Stimulated activated CD8-positive, alpha-beta memory T cell treated with anti-CD3 and anti-CD28 coated beads, Interleukin-4, amount 100 ng/mL, for 1 hour (primary cell): ENCODE results near the gene EEPD1.
"Not testable (repeated sequence)": the region's sequence is repeated elsewhere in the genome, so short reads cannot be mapped to it uniquely, and the experiment has no call there.

Experiments used
- DNase-seq, 2 donors: peaks; one replicate each; pipeline ENCODE4 v3.0.0-alpha.2; 2020; ENCODE audit warnings: low read depth in 2 of 2, low spot score in 1 of 2

Gene EEPD1

DNA sequence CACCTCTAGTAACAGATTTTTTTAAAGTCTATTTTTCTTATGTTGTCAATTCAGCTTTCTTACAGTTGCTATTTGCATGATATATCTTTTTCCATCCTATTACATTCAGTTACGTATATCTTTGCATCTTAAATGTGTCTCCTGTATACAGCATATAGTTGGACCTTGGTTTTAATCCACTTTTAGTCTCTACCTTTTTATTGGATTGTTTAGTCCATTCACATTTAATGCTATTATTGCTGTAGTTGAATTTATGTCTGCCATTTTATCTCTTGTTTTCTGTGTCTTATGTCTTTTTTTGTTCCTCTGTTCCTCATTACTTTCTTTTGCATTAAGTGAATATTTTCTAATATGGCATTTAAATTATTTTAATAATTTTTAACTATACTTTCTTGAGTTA, 100.6 kb downstream of the EEPD1 start:
- no peak for DNase-seq

DNA sequence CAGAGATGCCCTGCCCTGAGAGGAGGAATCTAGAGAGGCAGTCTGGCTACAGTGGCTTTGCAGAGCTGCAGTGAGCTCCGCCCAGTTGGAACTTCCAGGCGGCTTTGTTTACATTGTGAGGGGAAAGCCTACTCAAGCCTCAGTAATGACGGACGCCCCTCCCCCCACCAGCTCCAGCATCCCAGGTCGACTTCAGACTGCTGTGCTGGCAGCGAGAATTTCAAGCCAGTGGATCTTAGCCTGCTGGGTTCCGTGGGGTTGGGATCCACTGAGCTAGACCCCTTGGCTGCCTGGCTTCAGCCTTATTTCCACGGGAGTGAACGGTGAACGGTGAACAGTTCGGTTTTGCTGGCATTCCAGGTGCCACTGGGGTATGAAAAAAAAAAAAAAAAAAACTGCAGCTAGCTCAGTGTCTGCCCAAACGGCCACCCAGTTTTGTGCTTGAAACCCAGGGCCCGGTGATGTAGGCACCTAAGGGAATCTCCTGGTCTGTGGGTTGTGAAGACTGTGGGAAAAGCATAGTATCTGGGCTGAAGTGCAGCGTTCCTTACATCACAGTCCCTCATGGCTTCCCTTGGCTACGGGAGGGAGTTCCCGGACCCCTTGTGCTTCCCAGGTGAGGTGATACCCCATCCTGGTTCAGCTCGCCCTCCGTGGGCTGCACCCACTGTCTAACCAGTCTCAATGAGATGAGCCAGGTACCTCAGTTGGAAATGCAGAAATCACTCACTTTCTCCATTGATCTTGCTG, 105.6 kb downstream of the EEPD1 start:
- not testable (repeated sequence) for DNase-seq

DNA sequence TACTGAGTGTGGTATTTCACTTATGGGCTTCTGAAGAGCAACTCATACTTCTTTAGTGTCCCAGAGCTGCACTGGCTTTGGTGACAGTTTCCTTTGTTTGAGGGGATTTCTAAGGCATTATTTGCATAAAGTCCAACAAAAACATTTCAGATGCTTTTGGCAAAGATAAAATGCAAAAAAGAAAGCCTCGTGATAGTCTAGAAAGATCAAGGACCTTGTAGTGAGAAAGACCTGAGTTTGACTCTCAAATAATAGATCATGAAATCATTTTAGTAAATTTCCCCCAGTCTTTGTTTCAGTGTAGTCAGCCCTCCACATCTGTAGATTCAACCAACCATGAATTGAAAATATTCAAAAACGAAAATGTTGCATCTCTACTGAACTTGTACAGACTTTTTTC, 107.4 kb downstream of the EEPD1 start:
- DNase-seq = no peak

DNA sequence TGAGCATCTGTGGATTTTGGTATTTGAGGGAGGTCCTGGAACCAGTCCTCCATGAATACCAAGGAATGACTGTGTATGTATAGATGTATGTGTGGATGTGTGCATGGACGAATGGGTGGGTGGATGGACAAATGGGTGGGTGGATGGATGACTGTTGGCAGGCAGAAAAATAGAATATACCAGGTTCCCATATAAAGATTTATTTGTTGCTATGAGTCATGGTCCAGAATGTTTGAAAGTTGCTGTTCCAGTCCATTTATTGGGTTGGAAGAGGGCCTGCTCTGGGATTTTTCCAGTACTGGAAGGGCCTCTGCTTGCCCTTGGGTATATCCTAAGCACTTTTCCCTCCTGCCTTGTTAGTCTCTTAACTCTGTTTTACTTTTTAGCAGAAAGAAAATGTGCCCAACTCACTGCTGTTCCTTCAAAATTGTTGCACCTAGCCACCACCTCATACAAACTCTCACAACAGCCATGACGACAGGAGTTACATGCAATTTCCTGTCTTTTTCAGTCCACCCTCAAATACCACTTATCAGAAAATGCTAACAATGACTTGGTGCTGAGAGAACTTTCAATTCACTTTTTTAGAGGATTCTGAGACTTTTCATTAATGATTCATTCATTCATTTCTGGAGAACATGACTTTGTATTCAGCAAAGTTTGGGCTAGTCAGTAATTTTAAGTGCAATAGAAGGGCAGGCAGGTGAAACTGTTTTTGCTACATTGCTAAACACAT, 108.1 kb downstream of the EEPD1 start:
- no peak for DNase-seq

DNA sequence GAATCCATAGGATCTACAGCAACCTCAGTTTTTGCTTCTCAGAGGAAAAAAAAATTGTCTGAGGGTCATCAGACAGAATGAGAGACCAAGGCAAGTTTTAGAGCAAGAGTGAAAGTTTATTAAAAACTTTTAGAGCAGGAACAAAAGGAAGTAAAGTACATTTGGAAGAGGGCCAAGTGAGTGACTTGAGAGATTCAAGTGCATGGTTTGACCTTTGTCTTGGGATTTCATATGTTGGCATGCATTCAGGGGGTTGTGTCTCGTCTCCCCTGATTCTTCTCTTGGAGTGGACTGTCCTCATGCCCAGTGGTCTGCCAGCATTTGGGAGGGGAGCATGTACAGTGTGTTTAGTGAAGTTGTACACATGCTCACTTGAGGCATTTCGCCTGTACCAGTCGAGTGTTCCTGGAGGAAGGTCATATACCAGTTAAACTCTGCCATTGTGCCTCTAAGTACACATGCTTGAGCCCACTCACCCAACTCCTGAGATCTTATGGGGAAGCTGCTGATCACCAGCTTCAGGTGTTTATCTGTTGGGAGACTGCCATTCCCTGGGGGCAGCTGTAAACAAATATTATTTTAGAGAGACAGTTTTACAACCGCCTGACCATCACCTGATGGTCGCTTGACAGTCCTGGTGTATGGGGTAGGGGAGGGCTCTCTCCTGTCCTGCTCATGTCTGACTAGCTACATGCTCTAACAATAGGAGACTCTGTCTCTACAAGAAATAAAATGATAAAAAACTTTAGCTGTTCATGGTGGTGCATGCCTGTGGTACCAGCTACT, 109.4 kb downstream of the EEPD1 start:
- DNase-seq = no peak

DNA sequence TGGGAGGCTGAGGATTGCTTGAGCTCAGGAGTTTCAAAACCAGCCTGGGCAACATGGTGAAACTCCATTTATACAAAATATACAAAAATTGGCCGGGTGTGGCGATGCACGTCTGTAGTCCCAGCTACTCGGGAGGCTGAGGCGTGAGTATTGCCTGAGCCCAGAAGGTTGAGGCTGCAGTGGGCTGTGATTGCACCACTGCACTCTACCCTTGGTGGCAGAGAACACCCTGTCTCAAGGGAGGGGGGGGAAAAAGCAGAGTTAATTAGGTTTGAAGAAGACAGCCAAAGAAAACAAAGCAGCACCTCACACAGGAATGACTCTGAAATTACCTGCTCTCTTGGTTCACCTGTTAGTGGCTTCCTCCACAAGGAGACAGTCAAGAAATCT, 110.0 kb downstream of the EEPD1 start:
- DNase-seq = no peak

DNA sequence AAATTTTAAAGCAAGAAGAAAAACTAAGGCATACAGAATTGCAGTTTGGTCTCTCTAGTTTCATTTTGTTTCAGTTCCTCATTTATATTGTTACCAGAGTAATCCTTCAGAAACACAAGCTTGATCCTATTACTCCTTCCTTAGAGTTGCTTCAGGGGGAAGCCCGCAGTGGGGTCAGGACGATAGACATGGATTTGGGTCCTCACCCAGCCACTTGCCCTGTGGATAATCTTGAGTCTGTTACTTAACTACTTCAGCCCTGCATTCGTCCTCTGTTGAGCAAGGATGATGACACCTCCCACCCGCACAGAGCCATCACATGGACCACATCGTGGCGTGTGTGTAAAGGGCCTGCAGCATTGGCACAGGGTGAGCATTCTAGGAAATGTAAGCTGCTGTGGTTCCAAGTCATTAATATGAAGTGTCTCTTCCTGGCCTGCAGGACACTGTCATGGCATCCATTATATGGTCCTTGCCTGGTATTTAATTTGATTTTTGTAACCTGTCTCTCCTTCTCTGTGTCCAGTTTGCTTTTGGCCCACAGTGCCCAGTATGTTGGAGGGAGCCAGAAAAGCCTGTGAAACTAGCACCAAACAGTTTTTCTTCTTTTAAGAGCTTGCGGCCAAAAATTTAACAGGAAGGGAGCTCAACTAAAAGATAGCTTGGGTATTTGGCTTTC, 111.2 kb downstream of the EEPD1 start:
- no peak for DNase-seq

DNA sequence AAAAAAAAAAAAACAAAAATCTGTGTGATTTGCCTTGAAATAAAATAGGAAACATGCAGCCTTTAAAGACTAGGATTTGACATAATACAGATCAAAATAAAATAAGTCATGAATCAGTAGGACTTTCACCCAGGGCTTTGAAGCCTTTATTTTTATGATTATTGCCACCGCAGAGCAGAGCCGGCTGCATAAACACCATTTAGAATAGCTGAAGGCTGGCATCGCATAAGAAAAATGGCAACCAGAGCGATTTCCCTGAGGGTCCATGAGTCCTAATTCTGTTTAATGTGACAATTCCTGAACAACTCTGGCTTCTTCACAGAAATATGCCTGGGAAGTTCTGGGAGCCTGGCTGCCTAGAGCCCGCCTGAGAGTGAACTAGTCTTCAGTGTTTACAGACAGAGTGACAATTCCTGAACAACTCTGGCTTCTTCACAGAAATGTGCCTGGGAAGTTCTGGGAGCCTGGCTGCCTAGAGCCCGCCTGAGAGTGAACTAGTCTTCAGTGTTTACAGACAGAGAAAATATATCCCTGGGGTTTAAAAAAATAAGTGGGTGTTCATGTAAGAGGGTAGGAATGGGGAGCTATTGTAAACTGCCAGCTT, 112.0 kb downstream of the EEPD1 start:
- no peak for DNase-seq

DNA sequence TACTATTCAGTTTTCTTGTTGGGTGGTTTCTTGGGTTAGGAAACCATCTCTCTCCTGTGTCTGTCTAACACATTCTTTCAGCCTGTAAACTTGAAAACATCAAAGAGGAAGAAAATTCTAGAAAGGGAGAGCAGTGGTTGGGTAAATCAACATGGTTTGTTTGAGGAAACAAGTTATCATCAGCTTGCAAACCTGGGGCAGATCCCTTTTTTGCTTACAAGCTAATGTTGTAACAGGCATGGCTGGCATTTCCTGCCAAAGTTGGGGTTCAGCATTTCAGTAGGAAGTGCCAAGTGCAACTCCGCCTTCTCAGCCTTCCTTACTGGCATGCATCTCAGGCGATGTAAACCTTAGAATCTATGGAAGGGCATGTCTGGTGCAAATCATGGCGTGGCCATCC, 112.6 kb downstream of the EEPD1 start:
- DNase-seq = no peak

DNA sequence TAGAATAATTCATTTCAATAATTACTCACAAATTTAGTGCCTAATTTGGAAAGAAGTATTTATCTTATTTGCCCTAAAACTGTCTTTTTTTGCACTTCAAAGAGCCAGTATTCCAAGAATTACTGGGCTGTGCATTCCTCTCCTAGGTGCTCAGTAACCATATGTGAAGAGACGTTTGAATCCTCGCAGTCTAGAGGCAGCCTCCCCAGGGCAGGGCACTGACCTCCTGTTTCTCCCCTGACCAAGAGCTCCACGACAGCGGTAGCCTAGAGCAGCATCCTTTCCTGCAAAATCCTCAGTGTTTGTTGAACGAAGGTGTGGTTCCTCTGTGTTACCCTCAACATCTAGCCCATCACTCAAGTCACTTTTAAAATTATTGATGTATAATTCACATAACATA, 113.1 kb downstream of the EEPD1 start:
- no peak for DNase-seq

DNA sequence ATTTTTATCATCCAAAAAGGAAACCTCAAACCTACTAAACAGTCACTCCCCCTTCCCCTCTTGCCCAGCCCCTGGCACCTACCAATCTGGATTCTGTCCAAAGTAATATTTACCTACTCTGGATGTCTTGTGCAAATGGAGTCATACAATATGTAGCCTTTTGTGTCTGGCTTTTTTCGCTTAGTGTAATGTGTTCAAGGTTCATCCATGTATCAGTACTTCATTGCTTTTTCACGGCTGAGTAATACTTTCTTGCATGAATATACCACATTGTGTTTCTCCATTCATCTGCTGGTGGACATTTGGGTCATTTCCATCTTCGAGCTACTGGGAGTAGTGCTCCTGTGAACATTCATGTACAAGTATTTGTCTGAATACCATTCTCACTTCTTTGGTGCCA, 113.6 kb downstream of the EEPD1 start:
- DNase-seq = no peak

DNA sequence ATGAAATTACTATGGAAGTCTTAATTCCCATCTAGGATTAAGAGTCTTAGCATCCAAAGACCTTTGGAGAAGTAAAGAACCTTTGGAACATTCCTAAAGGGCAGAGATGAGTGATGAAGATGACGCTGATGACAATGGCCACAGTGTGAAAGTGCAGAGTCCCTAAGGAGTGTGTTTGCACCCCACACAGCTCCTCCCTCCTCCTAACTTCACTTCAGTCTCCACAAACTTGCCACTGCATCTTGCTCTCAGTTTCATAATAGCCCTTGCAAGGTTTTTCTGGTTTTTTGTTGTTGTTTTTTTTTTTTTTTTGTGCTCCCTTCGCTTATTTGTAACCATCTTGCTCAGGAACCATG, 119.1 kb downstream of the EEPD1 start:
- DNase-seq = no peak

DNA sequence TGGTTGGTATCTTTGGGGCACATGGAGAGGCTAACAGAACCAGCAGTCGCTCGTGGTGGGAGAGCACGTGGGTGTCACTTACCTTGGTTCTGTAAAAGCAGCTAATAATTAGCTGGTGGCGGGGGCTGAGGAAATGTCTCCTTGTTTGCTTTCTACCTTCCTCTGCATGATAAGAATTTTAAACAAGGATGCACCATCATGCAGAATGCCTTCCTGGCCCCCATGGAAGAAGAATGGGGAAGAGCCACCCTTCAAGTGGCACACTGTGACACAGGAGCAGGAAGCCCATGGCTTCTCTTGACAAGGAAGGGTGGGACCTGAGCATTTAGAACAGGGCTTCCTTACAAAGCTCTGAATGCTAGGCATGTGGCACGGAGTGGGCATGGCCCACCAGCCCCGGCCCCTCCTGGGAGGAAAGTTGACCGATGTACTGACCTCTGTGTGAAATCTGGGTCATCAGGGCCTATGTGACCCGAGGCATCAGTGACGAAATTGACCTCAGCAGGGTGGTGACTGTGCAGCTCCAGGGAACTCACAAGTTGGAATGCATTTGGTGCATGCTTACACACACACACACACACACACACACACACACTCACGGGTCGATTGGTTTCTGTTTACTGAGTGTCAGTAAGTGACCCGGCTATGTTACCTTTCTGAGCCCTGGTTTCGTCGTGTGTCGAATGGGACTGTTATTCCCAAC, 119.7 kb downstream of the EEPD1 start:
- DNase-seq = no peak

DNA sequence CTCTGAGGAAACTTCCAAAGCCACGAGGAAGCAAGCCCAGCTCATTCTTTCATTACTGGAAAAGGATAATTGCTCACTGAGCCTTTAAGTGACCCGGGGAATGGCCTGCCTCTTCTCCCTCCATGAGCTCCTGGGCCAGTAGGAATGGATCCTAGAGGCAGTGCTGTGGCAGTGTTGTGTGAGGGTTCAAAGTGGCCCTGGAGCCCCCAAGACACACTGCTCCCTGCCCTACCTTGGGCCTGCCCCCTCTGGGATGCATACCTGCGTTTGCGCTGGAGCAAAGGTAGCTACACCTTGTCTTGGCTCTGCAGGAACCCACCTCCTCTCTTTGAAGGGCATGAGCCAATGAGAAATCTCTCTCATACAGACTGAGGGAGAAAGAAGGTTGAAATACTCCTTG, 120.8 kb downstream of the EEPD1 start:
- no peak for DNase-seq

DNA sequence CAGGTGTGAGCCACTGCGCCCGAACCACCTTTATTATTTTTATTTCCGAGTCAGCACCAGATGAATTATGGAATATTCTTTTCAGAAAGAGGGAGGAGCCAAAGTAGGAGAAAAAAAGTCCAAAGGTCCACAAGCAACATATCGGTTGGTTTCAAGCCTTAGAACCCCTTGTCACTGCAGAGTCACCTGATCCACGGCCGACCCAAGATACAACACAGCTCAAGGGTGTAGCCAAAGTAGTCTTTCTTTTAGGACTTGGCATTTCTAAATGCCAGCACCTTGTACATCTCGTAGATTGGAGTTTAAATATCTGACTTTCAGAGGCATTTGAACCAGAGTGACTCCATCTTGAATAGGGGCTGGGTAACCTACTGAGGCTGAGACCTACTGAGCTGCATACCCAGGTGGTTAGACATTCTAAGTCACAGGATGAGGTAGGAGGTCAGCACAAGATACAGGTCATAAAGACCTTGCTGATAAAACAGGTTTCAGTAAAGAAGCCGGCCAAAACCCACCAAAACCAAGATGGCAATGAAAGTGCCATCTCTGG, 122.8 kb downstream of the EEPD1 start:
- no peak for DNase-seq

DNA sequence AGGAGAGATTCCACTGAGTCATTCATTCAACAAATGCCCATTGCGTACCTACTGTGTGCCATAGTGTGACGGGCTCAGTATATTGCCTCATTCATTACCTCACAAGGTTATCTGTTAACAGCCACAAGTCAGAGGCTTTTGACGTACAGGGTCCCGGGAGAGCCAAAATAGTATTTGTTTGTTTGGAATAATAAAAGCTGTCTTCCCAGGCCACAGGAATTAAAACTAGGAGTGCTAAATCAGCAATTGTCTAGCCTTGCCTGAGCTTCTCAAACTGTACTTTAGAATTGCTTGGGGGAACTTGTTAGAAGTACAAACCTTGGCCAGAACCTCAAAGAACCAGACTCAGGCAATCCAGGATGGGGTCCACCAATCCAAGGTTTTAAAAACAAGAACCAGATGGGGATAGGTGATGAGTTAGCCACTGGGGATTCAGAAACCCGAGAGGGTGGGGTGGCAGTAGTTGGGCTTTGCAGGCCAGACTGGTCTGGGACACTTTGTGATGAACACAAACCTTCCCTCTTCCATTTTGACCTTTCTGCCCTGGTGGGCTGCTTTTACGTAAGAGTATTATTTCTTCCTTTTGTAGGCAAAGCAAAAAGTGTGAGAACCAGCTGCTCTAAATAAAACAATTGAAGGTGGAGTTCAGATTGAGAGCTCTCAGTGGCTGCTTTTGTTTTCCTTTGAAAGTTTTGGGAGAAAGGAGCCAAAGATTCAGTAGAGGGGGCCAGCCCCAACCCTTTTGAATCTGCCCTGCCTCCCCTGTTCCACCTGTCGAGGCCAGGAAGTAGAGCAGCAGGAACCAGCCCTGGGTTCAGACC, 123.6 kb downstream of the EEPD1 start:
- DNase-seq = no peak

DNA sequence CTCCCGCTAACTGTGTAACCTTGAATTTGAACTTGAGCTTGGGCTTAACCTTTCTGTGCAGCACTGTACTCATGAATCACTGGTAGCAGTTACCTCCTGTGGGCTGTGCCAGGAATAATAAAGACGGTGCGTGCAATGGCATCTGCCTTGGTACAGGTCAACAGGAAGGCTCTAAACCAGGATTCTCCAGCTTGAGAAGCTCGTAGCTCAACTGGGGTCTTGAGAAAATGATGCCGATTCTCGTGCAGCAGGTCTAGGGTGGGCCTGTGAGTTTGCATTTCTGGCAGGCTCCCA, 124.1 kb downstream of the EEPD1 start:
- DNase-seq = no peak

DNA sequence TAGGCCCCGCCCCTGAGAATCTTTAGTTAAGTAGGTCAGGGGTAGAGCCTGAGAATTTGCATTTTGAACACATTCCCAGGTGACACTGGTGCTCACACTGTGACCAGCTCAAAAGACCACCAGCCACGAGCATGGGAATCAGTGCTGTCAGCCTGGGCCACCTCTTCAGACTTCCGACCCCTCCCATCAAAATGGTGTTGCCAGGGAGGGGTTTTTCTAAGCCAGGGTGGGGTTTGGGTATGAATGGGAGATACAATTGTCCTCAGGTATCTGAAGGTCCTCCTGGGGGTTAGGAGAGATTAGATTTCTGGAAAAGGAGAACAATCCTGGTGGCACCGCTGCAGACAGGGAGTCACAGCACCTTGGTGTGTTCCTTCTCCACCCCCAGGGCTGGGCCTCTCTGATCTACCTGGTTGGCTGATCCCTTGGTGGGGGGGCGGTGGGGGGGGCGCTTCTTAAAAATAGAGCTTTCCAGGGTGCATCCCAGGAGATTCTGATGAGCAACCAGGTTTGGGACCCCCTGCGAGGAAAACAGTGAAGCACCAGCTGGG, 125.1 kb downstream of the EEPD1 start:
- DNase-seq = no peak

DNA sequence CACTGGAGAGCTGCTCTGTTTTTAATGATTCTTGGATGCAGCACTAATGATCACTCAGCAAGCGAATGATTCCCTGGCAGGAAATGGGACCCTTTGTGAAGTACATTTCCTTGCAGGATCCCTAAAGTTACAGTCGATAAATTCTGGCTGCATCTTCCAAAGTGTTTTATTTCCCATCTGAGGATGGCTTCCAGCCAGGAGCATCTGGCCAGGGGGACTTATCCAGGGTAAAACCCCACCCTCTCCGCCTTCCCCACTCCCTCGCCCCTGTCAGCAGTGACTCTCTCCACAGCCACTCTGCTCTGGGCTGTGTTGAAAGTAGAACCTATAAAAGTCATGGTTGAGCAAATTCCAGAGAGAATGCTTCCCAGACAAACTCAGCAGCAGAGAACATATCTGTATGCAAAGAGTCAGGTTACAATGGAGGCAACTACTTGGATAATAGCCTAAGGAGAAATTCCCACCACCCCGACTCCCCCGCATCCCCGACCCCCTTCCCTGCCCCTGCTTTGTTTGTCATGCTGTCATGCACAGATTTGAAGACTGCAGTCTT, 125.6 kb downstream of the EEPD1 start:
- DNase-seq = no peak
